KG1 (cell line): ENCODE results near the gene CTTN.

Source experiments
- DNase-seq: peaks from one replicate; lab custom pipeline; 2025; lab: John Stamatoyannopoulos, UW

The CTTN gene

DNA sequence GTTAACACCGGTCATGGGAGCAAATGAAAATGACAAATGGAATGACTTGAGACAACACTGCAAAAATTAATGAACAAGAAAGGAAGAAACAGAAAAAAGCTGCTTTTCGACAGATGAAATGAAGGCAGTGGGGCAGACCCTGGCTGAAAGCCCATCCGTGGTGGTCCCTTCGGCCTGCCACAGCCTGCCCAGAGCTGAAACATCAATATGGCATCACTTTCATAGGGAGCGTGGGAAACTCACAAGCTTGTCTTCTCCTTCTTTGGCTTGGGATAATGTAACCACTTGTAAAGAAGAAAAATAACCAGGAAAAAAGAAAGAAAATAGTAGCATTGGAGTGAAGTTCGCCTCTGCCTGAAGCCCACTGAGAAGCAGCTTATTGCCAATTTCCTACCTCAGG, 78.8 kb downstream of the CTTN start:
- DNase-seq: no peak

DNA sequence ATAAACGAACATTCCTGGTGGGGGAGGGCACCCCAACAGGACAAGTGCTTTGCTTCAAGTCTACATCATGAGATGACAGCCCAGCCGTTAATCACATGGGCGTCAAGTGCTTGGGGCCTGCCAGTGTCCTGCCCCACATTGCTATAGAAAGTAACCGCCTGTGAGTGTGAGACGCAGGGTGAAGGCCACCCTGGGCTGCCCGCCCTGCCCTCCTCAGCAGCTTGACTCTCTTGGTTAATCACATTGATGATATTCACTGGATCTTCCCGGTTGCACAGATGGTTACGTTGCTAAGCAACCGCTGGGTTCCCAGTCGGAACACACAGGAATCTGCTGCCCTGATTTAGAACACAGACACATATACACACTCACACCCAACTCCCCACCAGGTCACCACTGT, 79.3 kb downstream of the CTTN start:
- no peak for DNase-seq

DNA sequence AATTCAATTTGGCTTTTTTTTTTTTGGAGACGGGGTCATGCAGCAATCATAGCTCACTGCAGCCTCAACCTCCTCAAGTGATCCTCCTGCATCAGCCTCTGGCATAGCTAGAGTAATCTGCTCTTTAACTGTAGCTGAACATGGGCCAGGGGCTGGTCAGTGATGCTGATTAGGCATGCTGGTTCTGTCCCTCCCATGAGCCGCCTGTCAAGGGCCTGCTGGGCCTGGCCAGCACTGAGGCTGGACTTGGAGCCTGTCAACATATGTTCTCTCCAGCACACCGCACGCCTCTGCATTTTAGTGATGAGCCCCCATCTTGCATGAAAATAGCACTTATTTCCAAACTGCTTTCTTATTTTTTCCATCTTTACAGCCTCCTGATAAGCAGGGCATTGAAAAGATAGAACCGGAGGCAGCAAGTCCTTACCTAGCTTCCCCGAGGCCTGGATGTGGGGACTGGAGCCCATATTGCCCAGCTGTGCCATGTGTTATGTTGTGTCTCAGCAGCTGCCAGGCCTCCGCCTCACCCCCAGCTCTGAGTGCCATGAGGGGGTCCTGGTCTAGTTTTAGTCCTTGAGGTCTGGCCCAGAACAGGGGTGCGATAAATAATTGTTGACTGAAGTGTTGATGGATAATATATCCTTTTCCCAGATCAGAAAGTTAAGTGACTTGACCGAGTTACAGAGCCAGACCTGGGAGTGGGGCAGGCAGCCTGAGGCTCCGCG, 80.0 kb downstream of the CTTN start:
- DNase-seq: no peak

DNA sequence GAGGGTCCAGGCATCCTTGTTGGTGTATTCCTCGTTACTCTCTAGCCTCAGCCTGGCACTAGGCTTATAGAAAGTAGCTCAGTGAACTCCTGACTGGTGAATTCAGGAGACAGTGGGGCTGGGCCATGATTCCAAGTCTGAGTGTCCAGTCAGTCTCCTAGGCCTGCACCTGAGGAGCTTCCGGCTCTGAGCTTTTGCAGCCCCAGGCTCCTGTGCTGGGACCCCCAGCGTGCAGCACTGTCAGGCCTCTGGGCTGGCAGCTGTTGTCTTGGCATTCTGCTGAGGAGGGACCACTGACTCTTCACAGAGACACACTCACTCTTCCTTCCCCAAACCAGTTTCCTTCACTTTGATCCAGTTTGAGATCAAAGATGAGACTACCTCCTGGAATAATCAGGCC, 82.4 kb downstream of the CTTN start:
- no peak for DNase-seq

DNA sequence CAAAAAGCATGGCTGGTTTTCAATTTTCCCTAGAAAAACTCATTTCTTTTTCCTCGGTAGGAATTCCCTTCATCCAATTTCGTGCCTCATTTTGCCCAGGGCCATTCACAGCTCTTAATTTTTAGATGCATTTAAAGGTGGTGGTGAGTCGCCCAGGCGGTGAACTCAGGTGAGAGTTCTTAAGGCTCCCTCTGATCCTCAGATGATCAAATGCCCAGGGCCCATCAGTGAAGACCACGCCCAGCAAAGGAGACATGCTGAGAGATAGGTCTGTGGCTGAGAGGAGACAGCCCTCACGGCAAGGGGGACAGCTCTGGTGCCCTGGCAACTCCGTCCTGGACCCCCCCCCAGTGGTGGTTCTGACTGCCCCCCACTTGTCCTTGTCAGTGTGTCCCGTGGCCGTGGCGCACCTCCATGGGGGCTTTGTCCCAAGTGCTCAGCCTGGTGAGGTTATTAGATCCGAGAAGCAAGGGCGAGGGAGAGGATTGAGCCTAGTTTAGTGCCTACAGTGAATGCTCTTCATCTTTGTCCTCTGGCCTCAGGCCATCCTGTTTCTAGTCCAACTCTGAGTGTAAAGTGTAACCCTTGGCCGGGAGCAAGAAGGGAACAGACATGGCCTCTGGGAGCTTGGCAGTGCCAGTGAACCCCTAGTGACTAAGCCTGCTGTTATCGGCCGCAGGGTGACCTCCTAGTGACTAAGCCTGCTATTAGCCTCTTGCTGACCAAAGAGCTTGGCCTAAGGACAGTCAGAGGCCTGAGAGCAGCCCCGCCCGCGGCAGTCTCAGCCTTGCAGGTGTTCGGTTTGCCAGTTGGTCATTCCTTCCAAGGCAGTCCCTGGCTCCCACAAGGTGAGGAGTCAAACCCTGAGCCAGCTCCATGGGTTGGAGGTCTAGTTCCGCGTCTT, 83.5 kb downstream of the CTTN start:
- DNase-seq: no peak

DNA sequence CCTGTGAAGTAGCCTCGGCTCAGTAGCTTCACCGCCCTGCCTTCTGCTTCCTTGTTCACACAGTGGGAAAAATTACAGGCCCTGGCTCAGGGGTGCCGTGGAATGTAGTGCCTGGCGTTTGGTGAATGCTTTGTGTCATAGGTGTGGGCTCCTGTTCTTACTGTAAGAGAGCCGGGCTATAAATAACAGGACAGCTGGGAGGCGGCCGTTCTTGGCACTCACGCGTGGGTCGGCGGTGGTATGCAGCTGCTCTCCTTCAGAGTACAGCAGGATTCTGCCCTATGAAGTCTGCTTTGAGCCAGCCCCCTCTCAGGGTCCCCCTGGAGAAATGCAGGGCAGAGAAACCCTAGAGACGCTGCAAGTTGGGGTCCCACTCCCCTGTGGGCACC, 84.2 kb downstream of the CTTN start:
- DNase-seq: no peak

DNA sequence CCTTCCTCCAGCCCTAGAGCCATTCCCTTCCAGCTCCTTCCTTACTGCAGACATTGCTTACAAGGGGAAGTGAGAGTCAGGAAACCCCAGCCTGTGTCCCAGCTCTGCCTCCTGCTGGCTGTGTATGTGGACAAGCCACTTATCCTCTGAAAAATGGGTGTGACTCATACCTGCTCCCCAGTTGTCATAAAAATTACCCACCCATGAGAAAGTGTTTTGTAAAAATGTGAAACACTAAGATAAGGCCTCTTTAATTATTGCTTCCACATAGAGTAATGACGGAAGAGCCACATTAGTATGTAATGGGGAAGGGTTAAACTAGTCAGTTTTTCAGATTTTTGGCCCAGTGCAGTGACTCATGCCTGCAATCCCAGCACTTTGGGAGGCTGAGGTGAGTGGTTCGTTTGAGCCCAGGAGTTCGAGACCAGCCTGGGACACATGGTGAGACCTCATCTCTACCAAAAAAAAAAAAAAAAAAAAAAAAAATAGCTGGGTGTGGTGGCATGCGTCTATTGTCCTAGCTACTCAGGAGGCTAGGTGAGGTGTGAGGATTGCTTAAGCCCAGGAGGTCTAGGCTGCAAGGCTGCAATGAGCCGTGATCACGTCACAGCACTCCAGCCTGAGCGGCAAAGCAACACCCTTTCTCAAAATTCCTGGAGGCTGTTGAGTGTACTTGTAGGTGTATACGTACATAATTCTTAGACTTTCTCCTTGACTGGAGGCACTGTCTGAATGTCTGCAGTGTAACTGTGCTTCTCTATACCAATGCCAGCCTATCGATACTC, 84.9 kb downstream of the CTTN start:
- no peak for DNase-seq

DNA sequence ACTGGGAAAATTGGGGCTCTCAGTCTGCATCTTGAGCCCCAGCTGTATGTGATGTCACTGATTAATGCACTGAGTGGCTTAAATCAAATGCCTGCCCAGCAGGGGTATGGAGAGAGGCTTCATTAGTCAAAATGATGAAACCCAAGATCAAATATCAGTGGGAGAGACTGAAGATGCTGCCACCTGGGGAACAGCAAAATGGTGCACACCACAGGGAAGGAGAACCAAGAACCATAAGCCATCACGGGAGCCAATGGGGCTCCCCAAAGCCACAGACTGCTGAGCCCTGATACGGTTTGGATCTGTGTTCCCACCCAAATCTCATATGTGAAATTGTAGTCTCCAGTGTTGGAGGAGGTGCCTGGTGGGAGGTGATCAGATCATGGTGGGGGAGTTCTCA, 85.6 kb downstream of the CTTN start:
- DNase-seq: no peak

DNA sequence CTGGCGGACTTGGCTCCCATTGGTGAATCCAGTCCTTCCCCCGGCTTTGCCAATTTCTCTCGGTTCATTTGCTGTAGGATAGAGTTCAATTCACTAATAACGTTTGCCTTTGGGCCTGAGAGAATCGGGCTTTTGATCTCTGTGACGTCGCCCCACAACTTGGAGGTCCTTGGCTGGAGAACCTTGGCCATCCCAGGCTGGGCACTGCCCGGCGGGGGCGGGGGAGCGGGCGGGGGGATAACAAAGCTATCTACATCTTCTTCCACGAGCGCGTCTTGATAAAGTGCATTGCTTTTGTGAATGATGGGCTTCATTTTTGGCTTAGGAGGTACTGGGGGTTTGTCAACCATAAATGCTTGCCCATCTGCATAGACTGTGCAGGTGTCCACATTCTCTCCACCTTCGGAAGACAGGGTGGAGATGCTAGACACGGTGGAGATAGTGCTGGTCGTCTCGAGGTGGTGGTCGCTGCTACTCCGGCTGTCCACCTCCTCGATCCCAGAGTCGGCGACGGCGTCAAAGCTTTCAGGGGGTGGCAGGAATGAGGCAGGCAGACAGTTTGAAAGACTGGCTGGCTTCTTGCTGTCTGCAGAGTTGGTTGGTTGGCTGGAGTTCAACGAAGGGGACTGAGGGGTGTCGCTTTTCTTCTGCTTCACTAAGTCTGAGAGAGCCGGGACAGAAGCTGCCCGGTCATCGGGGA, 87.1 kb downstream of the CTTN start:
- DNase-seq: no peak

DNA sequence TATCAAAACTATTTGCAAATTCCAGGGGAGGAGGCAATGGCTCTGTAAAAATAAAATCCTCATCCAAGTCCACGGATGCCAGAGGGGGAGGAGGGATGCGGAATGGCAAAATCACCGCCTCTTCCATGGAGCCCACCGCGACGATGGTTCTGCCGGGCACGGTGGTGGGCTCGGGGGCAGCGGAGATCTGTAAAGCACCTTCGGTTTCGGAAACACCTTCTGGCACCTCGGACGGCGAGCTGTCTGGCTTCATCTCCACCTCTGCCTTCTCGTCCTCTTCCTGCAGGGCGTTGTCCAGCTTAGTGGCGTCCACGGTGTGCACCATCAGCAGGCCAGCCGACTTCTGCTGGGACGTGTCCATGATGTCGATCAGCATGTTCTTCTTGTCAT, 87.7 kb downstream of the CTTN start:
- no peak for DNase-seq
